Measurements from ENCODE around the gene B4GAT1. TPM values are rescaled to one million over a fixed set of nuclear protein-coding genes. Genes with fewer than 3 reads are reported as not detected.

Gene B4GAT1
- total RNA-seq, 1 experiment from 2014 or later, result 47.1 TPM

GRCh38 chr11:66332371-66333219 lies 14.8 kb downstream of the B4GAT1 start:
- Histone ChIP-seq H3K4me3 (ENCODE audit: low read depth, low read length, poor library complexity, severe bottlenecking) (no peak overlapping the region), H3K36me3 (ENCODE audit: insufficient read depth, low read length, poor library complexity, severe bottlenecking) (peaks cover 6% of the 10 kb centered on the region), H3K4me1 (ENCODE audit: insufficient read depth, low read length, poor library complexity, severe bottlenecking) (peaks cover 35% of the 10 kb centered on the region), H3K9me3 (ENCODE audit: low read depth, low read length, poor library complexity, severe bottlenecking) (no peaks in the 10 kb centered on the region), H3K27ac (ENCODE audit: low read depth, low read length, poor library complexity, severe bottlenecking) (no peak overlapping the region), H3K27me3 (replicated peaks; ENCODE audit: insufficient read depth, low read depth, low read length, poor library complexity) (no peaks in the 10 kb centered on the region)
- intact Hi-C loops (cut with micrococcal nuclease; ENCODE audit: unreplicated experiment), result no loop called here
- ChIA-PET POLR2A (ENCODE audit: low non-redundant PET) (no interaction called here), CTCF (no interaction called here)
- BruUV-seq (replicated peaks), result no TSS peak
- TF ChIP-seq EZH2 (IDR thresholded peaks at IDR 0.05; ENCODE audit: borderline replicate concordance, low read depth, low read length, poor library complexity, severe bottlenecking), result no peak
- no peak for TF ChIP-seq CTCF (conservative IDR thresholded peaks at IDR 0.05; ENCODE audit: low read depth, low read length)
- no peak for DNase-seq (ENCODE audit: low spot score)

DNA sequence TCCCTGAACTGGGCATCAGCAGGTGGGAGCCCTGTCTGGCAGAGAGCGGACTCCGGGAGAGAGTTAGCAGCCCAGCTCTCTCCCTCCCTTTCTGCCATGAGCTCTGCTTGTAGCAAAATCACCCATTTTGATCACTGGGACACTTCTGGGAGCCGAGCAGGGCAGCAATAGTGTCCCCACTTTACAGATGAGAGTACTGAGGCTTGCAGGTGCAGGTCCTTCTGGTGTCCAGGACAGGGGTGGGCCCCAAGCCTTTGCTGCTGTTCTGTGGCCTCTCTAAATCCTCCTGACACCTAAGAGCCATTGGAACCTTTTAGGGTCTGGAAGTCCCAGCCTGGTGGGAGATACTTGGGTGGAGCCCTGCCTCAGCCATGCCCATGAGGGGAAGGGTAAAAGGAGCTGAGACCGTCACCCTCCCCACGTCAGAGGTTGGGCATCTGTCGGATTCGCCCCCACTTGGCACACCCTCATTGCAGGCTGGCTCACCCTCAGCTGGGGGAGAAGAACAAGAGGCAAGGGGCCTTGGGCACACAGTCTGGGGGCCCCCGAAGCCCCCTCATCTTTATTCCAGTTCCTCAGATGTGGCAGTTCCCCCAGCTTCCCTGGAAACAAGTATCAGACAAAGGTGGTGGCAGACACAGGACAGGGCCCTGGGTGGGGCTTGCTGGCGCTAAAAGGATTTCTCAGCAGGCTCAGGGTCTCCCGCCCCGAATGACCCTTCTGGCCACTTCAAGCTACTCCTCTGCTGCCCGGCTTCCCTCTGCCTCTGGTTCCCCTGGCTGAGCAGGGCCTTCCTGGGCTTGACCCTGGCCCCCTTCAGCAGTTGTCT lies 15.7 kb downstream of the B4GAT1 start:
- ChIA-PET POLR2A (ENCODE audit: low non-redundant PET) (no interaction called here), CTCF (no interaction called here)
- Histone ChIP-seq H3K9me3 (ENCODE audit: low read depth, low read length, poor library complexity, severe bottlenecking) (no peaks in the 10 kb centered on the region), H3K4me1 (ENCODE audit: insufficient read depth, low read length, poor library complexity, severe bottlenecking) (peaks cover 35% of the 10 kb centered on the region), H3K36me3 (ENCODE audit: insufficient read depth, low read length, poor library complexity, severe bottlenecking) (no peaks in the 10 kb centered on the region), H3K27ac (ENCODE audit: low read depth, low read length, poor library complexity, severe bottlenecking) (no peak overlapping the region), H3K4me3 (ENCODE audit: low read depth, low read length, poor library complexity, severe bottlenecking) (no peak overlapping the region), H3K27me3 (replicated peaks; ENCODE audit: insufficient read depth, low read depth, low read length, poor library complexity) (no peaks in the 10 kb centered on the region)
- no TSS peak for BruUV-seq (replicated peaks)
- intact Hi-C loops (cut with micrococcal nuclease; ENCODE audit: unreplicated experiment), result no loop called here
- DNase-seq (ENCODE audit: low spot score), result no peak
- no peak for TF ChIP-seq EZH2 (IDR thresholded peaks at IDR 0.05; ENCODE audit: borderline replicate concordance, low read depth, low read length, poor library complexity, severe bottlenecking)
- TF ChIP-seq CTCF (conservative IDR thresholded peaks at IDR 0.05; ENCODE audit: low read depth, low read length), result no peak

GRCh38 chr11:66330931-66331330 lies 16.5 kb downstream of the B4GAT1 start:
- no peaks in the 10 kb centered on the region for H3K9me3 ChIP-seq (ENCODE audit: low read depth, low read length, poor library complexity, severe bottlenecking)
- peaks cover 32% of the 10 kb centered on the region for H3K4me1 ChIP-seq (ENCODE audit: insufficient read depth, low read length, poor library complexity, severe bottlenecking)
- H3K4me3 ChIP-seq (ENCODE audit: low read depth, low read length, poor library complexity, severe bottlenecking), result no peak overlapping the region
- ChIA-PET CTCF (no interaction called here), POLR2A (ENCODE audit: low non-redundant PET) (no interaction called here)
- H3K36me3 ChIP-seq (ENCODE audit: insufficient read depth, low read length, poor library complexity, severe bottlenecking), result no peaks in the 10 kb centered on the region
- DNase-seq (ENCODE audit: low spot score), result no peak
- TF ChIP-seq CTCF (conservative IDR thresholded peaks at IDR 0.05; ENCODE audit: low read depth, low read length) (no peak; the same call in 1 of the 2 replicates), EZH2 (IDR thresholded peaks at IDR 0.05; ENCODE audit: borderline replicate concordance, low read depth, low read length, poor library complexity, severe bottlenecking) (no peak)
- H3K27ac ChIP-seq (ENCODE audit: low read depth, low read length, poor library complexity, severe bottlenecking), result no peak overlapping the region
- intact Hi-C loops (cut with micrococcal nuclease; ENCODE audit: unreplicated experiment), result no loop called here
- BruUV-seq (replicated peaks), result no TSS peak
- H3K27me3 ChIP-seq (replicated peaks; ENCODE audit: insufficient read depth, low read depth, low read length, poor library complexity), result no peaks in the 10 kb centered on the region

All from A673 (cell line).